HG03442 (cell line): ENCODE data around the gene ZBP1.

Experiments
- ATAC-seq: cut with Tn5 transposase; IDR thresholded peaks from one replicate; pipeline ENCODE4 v1.9.1; 2021; ENCODE audit warnings: mild to moderate bottlenecking, moderate library complexity; ENCODE audit not compliant: unreplicated experiment

Gene ZBP1

GRCh38 chr20:57561356-57562279 lies 58.6 kb downstream of the ZBP1 start:
- no peak for ATAC-seq

GRCh38 chr20:57560554-57561355 lies 59.5 kb downstream of the ZBP1 start, which contains the start of gene PCK1:
PCK1 (plus strand) TSS chr20:57561110; CDS start chr20:57561412, 302 bp downstream.
- ATAC-seq = no peak

- ATAC-seq = no peak
These were observed 60.3 kb downstream of the ZBP1 start for GRCh38 chr20:57559658-57560553.

- no peak for ATAC-seq
These were observed 61.0 kb downstream of the ZBP1 start for GRCh38 chr20:57559289-57559634.

GRCh38 chr20:57558614-57559288 lies 61.5 kb downstream of the ZBP1 start:
- ATAC-seq = no peak

- no peak for ATAC-seq
These were observed 62.2 kb downstream of the ZBP1 start for GRCh38 chr20:57557926-57558613.

GRCh38 chr20:57556980-57557274 lies 63.3 kb downstream of the ZBP1 start:
- ATAC-seq = no peak

- no peak for ATAC-seq
These were observed 64.6 kb downstream of the ZBP1 start for GRCh38 chr20:57555457-57556184.
